Chondrocyte (in vitro differentiated cells): Measurements from ENCODE around the gene ATG7. TPM values are rescaled to one million over a fixed set of nuclear protein-coding genes. Genes with fewer than 3 reads are reported as not detected.

Source experiments
- DNase-seq: peaks from one replicate; pipeline ENCODE4 v3.0.0; 2021; ENCODE audit warnings: mixed read lengths, low spot score
- H3K27ac Mint-ChIP-seq: one replicate; pipeline ENCODE4 v1.8.0; 2021; ENCODE audit warnings: mild to moderate bottlenecking, moderate library complexity, mixed read lengths; ENCODE audit not compliant: unreplicated experiment
- H3K27me3 Mint-ChIP-seq: 2 replicates; pipeline ENCODE4 v1.8.0; 2021; ENCODE audit warnings: low read depth, mixed read lengths
- H3K36me3 Mint-ChIP-seq: 2 replicates; pipeline ENCODE4 v1.8.0; 2021; ENCODE audit warnings: low read depth, mixed read lengths
- H3K4me1 Mint-ChIP-seq: 2 replicates; pipeline ENCODE4 v1.8.0; 2021; ENCODE audit warnings: low read depth, mild to moderate bottlenecking, mixed read lengths
- H3K4me3 Mint-ChIP-seq: one replicate; pipeline ENCODE4 v1.8.0; 2021; ENCODE audit warnings: mild to moderate bottlenecking, moderate library complexity, mixed read lengths; ENCODE audit not compliant: unreplicated experiment
- H3K9me3 Mint-ChIP-seq: 2 replicates; pipeline ENCODE4 v1.8.0; 2021; ENCODE audit warnings: low read depth, mixed read lengths
- long read RNA-seq: library from polyadenylated mRNA; stranded (forward); transcript quantifications from one replicate; pipeline ENCODE4 v2.0.0, GENCODE V29; 2021
- total RNA-seq: library from RNA; stranded (reverse); gene quantifications from 3 replicates; pipeline ENCODE4 v1.2.1, GENCODE V29; 2021
- TF ChIP-seq, protein P1 (sequence below): fragments of 200-600 bp; sonication (generic); IDR thresholded peaks from 2 replicates; pipeline ENCODE4 v1.5.0; 2021; ENCODE audit warnings: antibody characterized with exemption, mild to moderate bottlenecking, moderate library complexity

Gene ATG7
- 27.4 to 34.3 TPM (median 29.0 TPM) in 3 replicates for total RNA-seq
- long read RNA-seq, full-length matches to known transcripts, result 23 of 52 reads
- long read RNA-seq, partial matches to known transcripts, result 6 of 52 reads
- long read RNA-seq, other reads (novel, unspliced or antisense), result 23 of 52 reads

DNA sequence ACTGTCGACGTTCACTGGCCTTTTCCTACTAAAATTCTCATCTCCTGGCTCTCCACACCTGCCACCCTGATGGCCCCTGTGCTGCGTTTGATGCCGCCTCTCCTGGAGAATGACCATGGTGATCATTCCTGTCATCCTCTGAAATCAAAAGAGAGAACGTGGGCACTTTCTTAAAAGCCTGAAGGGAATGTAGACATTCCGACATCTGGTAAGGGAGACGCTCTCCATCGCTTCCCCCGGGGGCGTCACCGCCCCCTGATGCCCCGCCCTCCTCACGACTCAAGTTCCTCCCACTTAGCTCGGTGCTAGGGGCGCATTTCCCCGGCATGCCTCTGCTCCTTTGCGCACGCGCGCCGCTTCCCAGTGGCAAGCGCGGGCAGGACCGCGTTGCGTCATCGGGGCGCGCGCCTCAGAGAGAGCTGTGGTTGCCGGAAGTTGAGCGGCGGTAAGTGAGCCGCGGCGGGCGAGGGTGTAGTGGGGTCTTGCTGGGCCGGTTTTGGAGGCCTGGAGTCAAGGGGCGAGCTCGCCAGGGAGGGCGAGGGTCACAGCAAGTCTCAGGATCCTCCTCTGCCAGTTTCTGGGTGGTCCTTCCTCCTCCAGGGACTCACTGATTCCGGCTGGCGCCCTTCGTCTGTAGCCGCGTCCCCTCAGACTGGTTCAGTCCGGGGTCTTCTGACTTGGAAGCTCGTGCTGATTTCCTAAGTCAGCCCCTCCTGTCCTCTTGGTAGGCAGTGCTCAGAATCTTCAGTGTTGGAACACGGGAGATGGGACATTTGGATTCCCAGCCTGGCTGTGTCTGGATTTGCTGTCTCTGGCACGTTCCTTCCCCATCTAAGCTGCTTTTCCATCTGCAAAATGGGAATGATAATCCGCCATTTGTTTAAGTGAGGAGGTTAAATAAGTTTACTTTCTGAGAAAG lies at the start of gene ATG7:
TSS of gene ATG7 (plus strand) at position 412 of the 919 bp plus-strand sequence. CDS start 26,299 bp downstream, outside the sequence.
- Mint-ChIP-seq H3K36me3 (peaks cover 7% of the 10 kb centered on the region), H3K9me3 (no peaks in the 10 kb centered on the region), H3K4me3 (peak within 1 kb of the TSS; percentile 95), H3K4me1 (peaks cover 30% of the 10 kb centered on the region), H3K27ac (peak within 1 kb of the TSS; percentile 95), H3K27me3 (no peaks in the 10 kb centered on the region)
- TF ChIP-seq, protein P1, sequence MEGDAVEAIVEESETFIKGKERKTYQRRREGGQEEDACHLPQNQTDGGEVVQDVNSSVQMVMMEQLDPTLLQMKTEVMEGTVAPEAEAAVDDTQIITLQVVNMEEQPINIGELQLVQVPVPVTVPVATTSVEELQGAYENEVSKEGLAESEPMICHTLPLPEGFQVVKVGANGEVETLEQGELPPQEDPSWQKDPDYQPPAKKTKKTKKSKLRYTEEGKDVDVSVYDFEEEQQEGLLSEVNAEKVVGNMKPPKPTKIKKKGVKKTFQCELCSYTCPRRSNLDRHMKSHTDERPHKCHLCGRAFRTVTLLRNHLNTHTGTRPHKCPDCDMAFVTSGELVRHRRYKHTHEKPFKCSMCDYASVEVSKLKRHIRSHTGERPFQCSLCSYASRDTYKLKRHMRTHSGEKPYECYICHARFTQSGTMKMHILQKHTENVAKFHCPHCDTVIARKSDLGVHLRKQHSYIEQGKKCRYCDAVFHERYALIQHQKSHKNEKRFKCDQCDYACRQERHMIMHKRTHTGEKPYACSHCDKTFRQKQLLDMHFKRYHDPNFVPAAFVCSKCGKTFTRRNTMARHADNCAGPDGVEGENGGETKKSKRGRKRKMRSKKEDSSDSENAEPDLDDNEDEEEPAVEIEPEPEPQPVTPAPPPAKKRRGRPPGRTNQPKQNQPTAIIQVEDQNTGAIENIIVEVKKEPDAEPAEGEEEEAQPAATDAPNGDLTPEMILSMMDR, result peak; percentile 20
- DNase-seq, result peak; percentile 99

DNA sequence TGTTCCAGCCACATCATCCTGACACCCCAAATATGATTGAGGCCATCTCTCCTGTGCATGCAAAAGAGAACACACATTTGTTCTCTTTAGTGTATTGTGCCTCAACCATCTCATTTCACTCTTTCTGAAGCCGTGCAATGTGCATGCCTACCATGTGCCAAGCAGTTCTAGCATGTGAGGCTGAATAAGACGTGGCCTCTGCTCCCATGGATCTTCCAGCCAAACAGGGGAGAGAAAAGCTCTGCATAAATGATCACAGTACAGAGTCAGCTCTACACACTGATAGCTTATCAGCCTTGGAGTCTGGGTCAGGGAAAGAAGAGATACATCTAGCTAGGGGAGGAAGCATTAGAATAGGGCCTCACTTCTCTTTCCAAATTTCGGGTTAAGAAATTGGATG lies 48.2 kb upstream of the ATG7 start:
- H3K4me1 Mint-ChIP-seq, result peaks cover 36% of the 10 kb centered on the region
- H3K27me3 Mint-ChIP-seq, result no peaks in the 10 kb centered on the region
- peak overlapping the region; percentile 59 for H3K27ac Mint-ChIP-seq
- H3K9me3 Mint-ChIP-seq, result no peaks in the 10 kb centered on the region
- TF ChIP-seq, protein P1, result no peak
- no peak for DNase-seq
- H3K36me3 Mint-ChIP-seq, result peaks cover 5% of the 10 kb centered on the region
- no peak overlapping the region for H3K4me3 Mint-ChIP-seq

GRCh38 chr3:11224870-11225229 lies 47.3 kb upstream of the ATG7 start:
- Mint-ChIP-seq H3K9me3 (no peaks in the 10 kb centered on the region), H3K36me3 (peaks cover 7% of the 10 kb centered on the region), H3K4me3 (peak overlapping the region; percentile 57), H3K27ac (peak overlapping the region; percentile 92), H3K4me1 (peaks cover 38% of the 10 kb centered on the region), H3K27me3 (no peaks in the 10 kb centered on the region)
- TF ChIP-seq, protein P1, result no peak
- no peak for DNase-seq

DNA sequence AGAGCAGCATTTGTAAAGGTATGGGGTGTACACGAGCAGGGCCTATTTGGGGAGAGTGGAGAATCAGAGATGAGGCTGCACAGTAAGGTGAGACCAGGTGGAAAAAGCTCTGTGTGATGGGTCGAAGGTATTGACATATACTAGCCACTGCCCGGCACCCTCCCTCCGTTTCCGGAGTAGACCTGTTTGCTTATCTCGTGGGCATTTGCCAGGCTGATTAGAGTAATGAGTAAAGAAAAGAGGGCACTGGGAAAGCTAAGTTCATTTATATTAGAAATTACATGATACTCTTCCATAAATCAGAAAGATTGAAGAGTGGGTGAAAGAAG lies 46.2 kb upstream of the ATG7 start:
- Mint-ChIP-seq H3K27me3 (no peaks in the 10 kb centered on the region), H3K9me3 (no peaks in the 10 kb centered on the region)
- DNase-seq, result no peak

DNA sequence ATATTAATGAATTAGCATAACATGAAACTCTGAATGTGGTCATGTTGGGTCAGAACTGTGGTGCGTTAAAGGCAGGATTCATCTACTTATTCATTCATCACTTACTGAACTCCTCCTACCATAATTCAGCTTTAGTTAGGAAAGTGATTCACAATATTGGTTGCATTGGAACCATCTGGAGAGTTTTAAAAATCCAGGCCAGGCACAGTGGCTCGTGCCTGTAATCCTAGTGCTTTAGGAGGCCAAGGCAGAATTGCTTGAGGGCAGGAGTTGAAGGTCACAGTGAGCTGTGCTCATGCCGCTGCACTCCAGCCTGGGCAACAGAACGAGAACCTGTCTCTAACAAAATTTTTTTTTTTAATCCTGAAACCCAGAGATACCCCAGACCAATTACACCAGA lies 44.2 kb upstream of the ATG7 start:
- DNase-seq, result no peak
- TF ChIP-seq, protein P1, result no peak
- Mint-ChIP-seq H3K9me3 (no peaks in the 10 kb centered on the region), H3K27me3 (no peaks in the 10 kb centered on the region), H3K4me3 (no peak overlapping the region), H3K36me3 (peaks cover 12% of the 10 kb centered on the region), H3K4me1 (peaks cover 27% of the 10 kb centered on the region), H3K27ac (no peak overlapping the region)

More for the DNA sequence above, 46.2 kb upstream of the ATG7 start:
- H3K36me3 Mint-ChIP-seq, result peaks cover 8% of the 10 kb centered on the region
- peak overlapping the region; percentile 92 for H3K27ac Mint-ChIP-seq
- H3K4me3 Mint-ChIP-seq, result peak overlapping the region; percentile 57
- peaks cover 40% of the 10 kb centered on the region for H3K4me1 Mint-ChIP-seq
- TF ChIP-seq, protein P1, result no peak
